GM18951 (cell line): Measurements from ENCODE around the gene TECTA.
"Not testable (repeated sequence)": the region's sequence is repeated elsewhere in the genome, so short reads cannot be mapped to it uniquely, and the experiment has no call there.

Experiments
- POLR2A ChIP-seq: IDR thresholded peaks from 4 replicates; pipeline ENCODE4 v1.6.1; 2011; ENCODE audit warnings: mild to moderate bottlenecking; ENCODE audit not compliant: insufficient read length, insufficient read depth; ENCODE audit errors: extremely low read depth
- in situ Hi-C: fragments of 300-500 bp; cut with MboI; formaldehyde crosslinking; loops from one replicate; pipeline ENCODE4 v1.12.0; 2022; ENCODE audit warnings: low sequenced_read_pairs, mixed read lengths, inconsistent platforms; ENCODE audit not compliant: unreplicated experiment

Gene TECTA

DNA sequence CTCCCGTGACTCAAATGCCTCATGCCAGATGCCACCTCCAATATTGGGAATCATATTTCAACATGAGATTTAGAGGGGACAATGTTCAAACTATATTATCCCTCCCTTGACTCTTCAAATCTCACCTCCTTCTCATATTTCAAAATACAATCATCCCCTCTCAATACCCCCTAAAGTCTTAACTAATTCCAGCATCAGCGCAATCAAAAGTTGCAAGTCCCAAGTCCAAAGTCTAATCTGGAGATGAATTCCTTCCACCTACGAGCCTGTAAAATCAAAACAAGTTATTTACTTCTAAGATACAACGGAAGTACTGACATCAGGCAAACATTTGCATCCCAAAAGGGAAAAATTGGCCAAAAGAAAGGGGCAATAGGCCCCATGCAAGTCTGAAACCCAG is 124.3 kb downstream of the TECTA start:
- in situ Hi-C loops, result no loop called here
- no peak for TF ChIP-seq POLR2A

DNA sequence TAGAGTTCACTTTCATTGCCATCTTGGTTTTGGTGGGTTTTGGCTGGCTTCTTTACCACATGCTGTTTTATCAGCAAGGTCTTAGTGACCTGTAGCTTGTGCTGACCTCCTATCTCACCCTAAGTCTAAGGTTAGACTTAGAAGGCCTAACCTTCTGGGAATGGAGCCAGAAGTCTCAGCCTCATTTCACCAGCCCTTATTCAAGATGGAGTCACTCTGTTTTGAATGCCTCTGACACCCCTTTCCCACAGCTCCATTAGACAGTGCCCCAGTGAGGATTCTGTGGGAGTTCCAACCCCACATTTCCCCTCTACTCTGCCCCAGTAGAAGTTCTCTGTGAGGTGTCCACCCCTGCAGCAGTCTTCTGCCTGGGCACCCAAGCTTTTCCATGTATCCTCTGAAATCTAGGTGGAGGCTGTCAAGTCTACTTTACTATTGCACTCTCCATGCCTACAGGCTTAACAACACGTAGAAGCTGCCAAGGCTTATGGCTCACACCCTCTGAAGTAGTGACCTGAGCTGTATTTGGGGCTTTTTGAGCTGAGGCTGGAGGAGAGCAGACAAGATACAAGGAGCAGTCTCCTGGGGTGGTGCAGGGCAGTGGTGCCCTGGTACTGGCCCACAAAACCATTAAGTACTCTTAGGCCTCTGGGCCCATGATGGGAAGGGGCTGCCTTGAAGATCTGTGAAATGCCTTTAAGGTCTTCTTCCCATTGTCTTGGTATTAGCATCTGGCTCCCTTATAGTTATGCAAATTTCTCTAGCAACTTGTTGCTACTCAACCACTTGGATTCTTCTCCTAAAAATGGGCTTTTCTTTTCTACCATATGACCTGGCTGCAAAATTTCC is 125.6 kb downstream of the TECTA start:
- peak; percentile 36 for TF ChIP-seq POLR2A
- in situ Hi-C loops, result no loop called here

DNA sequence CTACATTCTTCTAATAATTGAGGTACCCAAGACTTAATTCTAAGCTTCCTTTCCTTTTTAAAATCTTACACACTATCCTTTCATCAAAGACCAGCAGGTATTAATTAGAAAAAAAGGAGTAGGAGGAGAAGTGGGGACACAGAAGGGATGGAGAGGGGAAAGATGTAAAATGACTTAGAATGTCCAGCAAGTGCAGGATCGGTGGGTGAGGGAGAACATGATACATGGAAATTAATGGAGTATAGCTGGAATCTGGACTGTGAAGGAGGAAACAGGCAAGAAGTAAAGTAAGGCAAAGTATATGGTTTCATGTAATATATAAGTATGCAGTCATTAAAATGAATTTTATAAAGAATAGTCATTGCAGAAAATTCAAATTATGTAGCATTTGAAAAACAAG is 127.8 kb downstream of the TECTA start:
- in situ Hi-C loops, result no loop called here
- TF ChIP-seq POLR2A, result no peak

DNA sequence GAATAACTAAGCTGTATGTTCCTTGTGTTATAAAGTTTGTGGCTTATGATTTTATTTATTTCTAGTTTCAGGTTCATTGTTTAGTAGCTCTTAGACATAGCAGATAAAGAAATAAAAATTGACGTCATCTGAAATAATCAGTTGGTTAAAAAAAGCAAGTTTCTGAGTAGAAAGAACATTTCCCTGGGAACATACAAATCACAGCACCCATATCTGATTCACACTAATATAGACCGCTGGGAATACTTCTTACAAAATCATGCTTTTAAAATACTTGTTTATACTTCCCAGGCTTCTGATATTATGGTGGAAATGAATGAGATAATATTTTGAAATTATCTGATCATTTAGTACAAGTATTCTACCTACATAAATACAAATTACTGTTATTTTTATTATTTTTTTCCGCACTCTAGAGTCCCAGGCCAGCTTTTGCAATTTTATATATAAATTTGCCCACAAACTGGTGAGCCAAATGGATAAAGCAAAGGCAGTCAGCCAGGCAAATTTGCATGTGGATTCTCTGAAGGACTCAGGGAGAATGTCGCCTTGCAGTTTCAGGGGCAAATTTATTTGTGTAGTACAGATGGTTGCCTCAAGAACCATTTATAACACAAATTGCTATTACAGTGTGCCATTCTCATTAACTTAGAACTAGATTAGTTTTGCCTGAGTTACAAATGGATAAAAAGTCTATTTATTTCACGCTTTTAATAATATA is 128.6 kb downstream of the TECTA start:
- TF ChIP-seq POLR2A, result no peak
- in situ Hi-C loops, result no loop called here

DNA sequence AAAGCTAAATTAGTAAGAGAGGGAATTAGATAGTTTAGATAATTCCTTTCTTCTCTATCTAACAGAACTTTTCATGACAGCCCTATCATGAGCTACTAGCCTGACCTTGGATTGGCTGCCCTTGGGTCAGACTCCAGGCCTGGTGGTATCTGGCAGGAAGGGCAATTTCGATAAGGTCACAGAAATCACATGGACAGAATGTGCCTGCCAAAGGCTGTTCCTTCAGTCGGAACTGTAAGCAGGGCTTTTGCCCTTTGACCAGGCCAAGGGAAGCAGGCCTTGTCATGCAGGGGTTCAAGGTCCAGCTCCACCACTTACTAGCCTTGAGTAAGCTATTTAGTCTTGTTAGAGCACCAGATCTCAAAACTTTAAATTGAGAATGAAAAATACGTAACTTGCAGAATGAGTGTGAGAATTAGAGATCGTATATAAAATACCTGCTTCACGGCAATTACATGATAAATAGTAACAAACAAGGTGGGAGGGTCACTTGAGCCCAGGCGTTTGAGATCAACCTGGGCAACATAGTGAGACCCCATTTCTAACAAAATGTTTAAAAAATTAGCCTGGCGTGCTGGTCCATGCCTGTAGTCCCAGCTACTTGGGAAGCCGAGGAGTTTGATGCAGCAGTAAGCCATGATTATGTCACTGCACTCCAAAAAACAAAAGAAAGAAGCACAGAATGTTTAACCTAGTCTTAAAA is 130.7 kb downstream of the TECTA start:
- TF ChIP-seq POLR2A, result no peak
- in situ Hi-C loops, result no loop called here

DNA sequence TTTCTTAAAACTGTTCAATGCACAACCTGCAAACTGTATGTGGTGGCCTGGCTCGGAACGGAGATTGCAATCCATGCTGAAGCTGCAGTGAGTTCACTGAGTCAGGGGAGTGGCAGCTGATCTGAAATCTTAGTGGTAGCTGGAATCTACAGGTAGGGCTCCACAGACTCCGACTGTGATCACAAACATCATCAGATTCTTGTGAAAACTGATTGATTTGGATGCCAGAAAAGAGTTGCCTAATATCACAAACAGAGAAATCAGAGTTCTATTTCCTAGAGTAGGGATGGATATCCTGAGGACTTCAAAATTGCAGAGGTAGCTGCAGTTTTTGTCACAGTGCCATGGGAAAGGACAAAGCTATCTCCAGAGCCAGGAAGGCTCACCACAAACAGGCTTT is 134.0 kb downstream of the TECTA start:
- in situ Hi-C loops, result no loop called here
- TF ChIP-seq POLR2A, result no peak

DNA sequence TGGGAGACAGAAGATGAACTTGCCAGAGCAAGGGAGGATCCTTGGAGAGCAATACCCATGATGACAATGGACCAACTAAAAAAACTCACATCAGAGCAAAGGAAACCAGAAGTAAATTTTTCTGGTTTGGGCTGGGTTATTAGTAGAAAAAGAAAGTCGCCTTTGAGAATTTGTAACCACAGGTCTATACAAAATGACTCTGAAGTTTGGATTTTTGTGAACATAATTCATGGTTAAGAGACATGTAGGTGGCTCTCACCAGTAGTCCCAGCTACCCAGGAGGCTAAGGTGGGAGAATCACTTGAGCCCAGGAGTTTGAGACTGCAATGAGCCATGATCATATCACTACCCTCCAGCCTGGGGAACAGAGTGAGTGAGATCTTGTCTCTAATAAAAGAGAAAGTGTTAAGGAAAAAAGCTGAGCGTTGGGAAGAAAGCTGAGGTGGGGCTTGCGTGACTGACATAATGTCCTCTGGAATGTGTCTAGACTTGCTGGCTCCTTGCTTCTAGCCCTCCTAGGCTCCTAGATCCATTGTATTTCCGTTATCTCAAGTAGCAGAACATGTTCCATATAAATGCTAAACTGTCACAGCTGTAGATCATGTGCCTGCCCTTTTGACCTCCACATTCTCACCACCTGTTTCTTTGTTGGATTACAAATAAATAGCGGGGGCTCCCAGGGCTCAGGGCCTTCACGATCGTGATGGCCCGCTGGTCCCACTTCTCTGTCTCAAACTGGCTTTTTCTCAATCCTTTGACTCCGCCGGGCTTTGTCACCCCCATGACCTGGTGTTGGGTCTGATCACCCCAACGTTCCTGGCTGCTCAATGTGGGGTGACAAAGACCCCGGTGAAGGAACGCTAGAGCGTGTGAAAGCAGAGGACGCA is 135.3 kb downstream of the TECTA start:
- in situ Hi-C loops, result no loop called here

DNA sequence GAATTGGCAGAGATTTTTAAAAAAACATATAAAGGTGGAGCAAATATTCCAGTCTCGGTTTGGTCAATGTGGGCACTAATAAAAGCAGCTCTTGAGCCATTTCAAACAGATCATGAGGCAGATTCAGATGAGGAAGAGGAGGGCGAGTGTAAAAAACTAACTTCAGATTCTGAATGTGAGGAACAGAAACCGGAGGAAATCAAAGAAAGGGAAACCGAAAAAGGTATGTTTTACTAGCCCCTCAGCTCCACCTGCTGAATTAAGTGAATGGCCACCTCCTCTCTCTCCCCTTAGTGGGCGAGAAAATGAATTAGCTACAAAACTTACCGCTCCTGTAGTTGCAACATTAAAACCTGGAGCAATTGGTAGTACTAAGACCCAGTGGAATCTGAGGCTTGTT is 136.2 kb downstream of the TECTA start:
- in situ Hi-C loops, result not testable (repeated sequence)

More for the DNA sequence above, 135.3 kb downstream of the TECTA start:
- no peak for TF ChIP-seq POLR2A

DNA sequence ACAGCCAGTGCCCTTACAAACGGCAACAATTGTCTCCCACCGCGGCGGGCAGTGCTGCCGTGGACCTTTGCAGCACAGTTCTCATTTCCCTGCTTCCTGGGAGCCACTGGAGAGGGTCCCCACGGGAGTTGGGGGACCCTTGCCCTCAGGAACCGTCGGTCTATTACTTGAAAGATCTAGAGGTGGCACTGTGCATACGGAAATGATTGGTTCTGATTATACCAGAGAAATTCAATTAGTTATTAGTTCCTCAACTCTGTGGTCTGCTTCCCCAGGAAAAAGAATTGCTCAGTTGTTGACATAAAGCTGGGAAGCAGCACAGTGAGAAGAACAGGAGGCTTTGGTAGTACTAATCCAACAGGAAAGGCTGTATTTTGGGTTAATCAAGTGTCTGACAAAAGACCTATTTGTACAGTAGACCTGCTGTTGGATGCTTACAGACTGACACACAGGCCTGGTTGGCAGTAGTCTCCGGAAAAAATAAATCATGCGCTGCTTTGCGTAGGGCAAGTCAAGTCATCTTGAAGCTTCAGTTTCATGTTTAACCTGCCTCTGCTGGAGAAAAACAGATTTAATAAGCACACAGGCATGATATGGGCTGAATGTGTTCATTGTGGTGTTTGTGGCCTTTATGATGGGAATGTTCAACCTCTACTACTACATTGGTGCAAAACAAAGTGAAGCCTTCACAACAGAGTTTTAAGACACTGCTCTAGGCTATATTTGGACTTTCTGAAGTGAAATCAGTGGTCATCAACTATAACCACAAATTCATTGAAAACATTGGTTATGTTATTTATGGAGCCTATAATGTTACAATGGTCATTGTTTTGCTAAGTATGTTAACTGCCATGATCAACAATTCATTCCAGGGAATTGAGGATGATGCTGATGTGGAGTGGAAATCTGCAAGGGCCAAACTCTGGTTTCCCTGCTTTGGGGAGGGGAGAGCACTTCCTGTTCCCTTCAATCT is 136.9 kb downstream of the TECTA start:
- in situ Hi-C loops, result no loop called here

DNA sequence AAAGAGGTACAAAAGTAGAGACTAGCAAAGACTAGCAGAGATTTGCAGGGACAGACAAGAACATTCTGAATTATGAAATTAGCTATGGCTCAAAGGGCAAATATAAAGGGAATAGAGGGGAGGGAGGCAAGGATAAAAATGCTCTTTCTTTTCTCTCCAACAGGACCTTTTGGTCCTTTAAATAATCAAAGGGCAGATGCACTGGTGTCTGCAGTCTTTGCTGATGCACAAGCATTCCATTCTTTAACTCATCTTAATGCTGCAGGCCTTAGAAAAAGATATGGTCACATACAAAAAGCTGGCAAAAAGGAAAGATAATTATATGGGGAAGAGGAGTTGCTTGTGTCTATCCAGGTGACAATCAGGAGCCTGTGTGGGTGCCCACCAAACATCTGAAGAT is 137.9 kb downstream of the TECTA start:
- in situ Hi-C loops, result no loop called here
- TF ChIP-seq POLR2A, result no peak

More for the DNA sequence above, 136.9 kb downstream of the TECTA start:
- TF ChIP-seq POLR2A, result no peak

DNA sequence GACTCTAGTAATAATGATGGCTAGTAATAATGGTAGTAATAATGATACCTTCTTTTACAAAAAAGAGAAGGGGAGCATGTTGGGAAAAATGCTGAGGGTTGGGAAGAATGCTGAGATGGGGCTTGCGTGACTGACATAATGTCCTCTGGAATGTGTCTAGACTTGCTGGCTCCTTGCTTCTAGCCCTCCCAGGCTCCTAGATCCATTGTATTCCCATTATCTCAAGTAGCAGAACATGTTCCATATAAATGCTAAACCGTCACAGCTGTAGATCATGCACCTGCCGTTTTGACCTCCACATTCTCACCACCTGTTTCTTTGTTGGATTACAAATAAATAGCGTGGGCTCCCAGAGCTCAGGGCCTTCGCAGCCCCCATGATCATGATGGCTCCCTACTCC is 139.0 kb downstream of the TECTA start:
- in situ Hi-C loops, result not testable (repeated sequence)
